Measurements from ENCODE around the gene SMIM35.
"Not testable (repeated sequence)": the region's sequence is repeated elsewhere in the genome, so short reads cannot be mapped to it uniquely, and the experiment has no call there.

The SMIM35 gene

DNA sequence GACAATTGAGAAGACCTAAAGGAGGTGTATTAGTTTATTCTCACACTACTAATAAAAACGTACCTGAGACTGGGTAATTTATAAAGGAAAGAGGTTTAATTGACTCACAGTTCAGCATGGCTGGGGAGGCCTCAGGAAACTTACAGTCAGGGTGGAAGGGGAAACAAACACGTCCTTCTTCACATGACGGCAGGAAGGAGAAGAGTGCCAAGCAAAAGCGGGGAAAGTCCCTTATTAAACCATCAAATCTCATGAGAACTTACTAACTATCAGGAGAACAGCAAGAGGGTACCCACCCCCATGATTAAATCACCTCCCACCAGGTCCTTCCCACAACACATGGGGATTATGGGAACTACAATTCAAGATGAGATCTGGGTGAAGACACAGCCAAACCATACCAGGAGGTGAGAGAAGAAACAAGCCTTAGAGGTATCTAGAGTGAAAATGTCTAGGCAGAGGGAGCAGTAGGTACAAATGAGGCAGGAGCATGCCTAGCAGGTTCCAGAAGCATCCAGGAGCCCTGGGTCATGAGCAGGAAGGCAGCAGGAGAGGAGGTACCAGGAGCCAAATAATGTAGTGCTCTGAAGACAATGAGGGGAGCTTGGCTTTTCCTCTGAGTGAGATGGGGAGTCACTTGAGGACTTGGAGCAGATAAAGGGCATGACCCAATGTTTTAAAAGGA is 69.0 kb downstream of the SMIM35 start:
- no peak for DNase-seq

GRCh38 chr11:118017111-118017510 is 69.7 kb downstream of the SMIM35 start:
- no peak for DNase-seq

GRCh38 chr11:118016104-118016503 is 70.7 kb downstream of the SMIM35 start:
- DNase-seq: no peak

DNA sequence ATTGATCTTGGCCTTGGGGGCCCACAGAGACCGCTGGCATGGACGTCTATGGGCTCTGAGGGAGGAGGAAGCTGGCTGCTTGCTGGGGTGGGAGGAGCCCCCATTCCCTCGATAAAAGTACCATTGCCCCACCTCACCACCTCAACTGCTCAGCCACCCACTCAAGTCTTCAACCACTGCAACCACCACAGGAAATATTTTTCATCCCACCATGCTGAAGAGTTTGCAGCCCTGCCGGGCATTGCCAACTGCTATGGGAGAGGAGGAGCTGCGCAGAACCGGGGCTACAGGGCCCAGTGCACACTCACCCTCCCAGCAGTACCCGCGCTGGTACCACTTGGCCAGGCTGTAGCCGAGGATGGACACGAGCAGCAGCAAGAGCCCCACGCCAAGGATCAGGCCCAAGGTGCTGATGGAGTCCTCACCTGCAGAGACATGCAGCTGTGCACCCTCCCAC is 71.3 kb downstream of the SMIM35 start:
- no peak for DNase-seq

GRCh38 chr11:118014022-118014421 is 72.7 kb downstream of the SMIM35 start:
- no peak for DNase-seq

- no peak for DNase-seq
Observed at GRCh38 chr11:118012083-118012669, 74.6 kb downstream of the SMIM35 start.

GRCh38 chr11:118010738-118011461 is 75.9 kb downstream of the SMIM35 start:
- no peak for DNase-seq

DNA sequence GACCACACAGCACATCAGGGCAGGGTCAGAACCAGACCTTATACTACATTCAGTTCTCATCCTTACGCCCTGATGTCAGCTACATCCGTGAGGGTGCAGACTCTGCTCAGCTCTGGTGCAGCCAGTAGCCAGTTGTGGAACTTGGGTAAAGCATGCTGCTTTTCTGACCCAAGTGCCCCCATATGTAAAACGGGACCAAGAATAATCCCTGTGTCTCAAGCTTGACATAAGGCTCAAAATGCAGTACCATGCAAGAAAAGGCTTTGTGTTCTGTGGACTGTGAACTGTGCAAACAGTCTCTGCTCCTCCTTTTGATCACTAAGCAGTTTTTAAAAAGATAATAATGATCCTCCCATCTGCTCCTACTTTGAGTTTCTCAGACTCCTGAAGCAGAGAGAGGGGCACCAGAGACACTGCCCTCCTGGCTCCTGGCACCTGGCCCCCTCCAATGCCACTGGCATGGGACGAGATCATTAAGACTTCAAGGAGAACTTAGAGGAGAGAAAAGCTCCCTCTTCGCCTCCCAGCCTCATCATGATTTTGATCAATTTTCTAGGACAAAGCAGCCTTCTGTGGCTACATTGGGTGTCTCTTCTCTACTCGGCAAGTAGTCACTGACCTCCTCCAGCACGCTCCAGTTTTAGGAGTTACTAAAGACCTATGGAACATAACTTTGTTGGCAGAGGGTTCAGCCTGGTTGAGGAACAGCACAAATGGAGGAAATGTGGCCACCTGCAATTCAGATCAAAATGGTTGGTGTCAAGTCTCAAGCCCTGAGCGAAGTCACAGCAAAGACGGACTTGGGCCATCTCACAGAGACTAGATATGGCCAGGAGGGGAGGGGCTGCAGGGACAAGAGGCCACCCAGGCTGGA is 76.7 kb downstream of the SMIM35 start:
- no peak for DNase-seq

DNA sequence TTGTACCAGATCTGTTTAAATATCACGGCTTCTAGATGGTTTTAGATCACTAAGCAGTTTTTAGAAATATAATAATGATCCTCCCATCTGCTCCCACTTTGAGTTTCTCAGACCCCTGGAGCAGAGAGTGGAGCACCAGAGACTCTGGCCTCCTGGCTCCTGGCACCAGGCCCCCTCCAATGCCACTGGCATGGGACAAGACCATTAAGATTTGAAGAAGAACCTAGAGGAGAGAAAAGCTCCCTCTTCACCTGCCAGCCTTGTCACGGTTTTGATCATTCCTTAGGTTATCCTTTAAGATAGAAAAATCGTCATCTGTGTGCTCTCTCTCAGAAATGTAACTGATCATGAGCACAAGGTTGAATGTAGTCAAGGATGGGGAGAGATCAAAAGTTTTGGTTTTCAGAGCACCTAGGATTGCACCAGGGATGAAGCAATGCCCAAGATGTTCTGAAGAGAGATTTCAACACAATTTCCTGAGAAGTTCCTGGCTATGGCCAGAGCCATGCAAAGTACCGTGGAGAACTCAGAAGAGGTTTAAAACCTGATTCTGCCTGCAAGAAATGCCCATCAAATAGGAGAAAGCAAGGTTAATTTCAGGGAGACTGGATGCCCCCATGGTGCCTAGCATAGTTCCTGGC is 78.4 kb downstream of the SMIM35 start:
- no peak for DNase-seq

- DNase-seq: not testable (repeated sequence)
Observed at GRCh38 chr11:118007563-118008270, 79.0 kb downstream of the SMIM35 start.

DNA sequence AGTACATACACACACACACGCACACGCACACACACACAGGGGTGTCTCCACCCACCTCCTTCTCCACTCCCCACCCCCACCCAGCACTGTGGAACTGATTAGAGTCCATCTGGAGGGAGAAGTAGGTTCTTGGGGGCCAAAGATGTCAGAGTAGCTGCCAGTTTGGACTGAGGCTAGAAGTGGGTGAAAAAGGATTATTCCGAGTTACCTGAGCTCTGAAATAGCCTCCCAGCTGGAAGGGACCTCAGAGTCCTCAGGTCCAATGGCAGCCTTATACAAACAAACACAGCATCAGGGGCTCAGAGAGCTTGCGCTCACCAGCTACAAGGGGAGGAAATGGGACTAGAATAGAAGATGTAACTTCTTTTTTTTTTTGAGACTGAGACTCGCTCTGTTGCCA is 79.7 kb downstream of the SMIM35 start:
- DNase-seq: no peak

- no peak for DNase-seq
Observed at GRCh38 chr11:118006153-118006534, 80.6 kb downstream of the SMIM35 start.

DNA sequence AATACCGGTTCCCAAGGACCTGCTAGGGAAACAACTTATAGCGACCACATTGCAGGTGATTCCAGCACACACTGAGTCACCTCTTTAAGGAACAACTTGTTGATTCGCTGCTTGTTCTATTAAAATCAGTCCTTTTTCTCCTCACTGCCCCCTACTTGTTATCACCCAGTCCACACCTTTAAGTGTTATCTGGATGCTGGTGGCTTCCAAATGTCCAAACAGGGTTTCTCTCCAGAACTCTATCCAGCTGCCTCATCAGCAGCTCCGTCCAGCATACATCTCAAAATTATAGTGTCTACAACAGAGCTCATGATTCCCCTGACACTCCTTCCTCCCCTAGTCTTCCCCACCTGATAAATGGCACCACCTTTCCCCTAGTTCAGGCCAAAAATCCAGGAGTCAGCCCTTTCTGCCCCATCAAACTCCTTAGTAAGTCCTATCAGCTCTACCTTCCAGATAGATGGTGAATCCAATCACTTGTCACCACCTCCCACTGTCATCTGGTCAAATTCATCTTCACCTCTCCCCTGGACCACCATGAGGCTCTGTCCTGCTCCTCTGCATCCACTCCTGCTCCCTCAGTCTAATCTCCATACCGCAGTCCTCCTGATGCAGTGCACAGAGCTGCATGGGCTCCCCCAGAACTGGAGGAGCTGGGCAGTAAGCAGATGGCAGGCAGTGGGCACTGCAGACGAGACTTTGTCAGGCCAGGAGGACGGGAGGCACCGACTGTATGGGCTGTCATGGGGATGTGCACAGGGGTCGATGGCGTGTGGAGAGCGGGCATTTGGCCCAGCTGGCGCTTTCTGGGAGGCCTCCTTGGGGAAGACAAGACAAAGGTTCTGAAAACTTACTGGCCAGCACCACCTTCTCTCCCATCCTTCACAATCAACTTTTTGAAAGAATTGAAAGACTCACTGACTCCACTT is 81.3 kb downstream of the SMIM35 start:
- DNase-seq: no peak

GRCh38 chr11:118004543-118005223 is 82.1 kb downstream of the SMIM35 start:
- DNase-seq: no peak

GRCh38 chr11:118003456-118003855 is 83.3 kb downstream of the SMIM35 start:
- DNase-seq: no peak

DNA sequence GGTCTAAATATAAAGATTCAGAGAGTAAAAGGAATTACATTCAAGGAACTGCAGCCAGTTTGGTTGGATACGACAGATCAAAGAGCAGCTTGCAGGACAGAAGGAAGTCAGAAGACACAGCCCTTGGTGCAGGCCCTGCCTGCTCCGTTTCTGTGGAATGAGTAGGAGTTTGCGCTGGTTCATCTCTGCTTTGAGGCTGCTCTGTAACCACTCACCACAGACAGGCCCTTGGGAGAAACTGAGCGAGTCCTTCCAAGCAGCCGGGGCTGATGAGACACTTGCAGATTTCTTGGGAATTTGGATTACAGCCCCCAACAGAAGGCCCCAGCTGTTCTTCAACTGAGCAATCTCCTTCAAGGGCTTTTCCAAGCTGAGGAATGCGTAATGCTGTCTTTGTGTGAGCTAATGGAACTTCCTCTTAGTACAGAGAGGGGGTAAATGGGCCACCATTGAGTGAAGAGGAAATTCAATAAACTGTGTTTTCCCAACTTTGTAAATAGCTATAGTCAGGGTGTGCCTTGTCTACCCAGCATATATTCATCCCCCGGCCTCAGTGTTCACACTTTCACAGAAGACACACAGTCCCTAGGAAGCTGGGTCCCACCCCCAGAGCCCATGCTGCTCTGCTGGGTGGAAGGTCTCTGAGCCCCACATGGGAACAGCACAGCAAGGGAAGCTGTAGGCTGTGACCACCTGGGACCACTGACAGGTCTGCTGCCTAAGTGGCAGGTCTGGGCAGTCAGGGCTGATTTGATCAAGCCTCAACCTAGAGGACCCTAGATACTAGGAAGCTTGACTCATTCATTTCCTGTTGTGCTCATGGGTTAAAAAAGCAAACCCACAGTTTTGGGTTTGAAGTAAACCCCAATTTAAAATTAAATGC is 84.0 kb downstream of the SMIM35 start:
- DNase-seq: no peak

- DNase-seq: no peak
Observed at GRCh38 chr11:118002010-118002540, 84.7 kb downstream of the SMIM35 start.

- no peak for DNase-seq
Observed at GRCh38 chr11:118001494-118001971, 85.2 kb downstream of the SMIM35 start.

- no peak for DNase-seq
Observed at GRCh38 chr11:118000850-118001228, 85.9 kb downstream of the SMIM35 start.

Data from activated T-cell treated with anti-CD3 and anti-CD28 coated beads for 4 hours (primary cell).